Smooth muscle cell (in vitro differentiated cells): ENCODE measurements around the gene TRIOBP. TPM values are rescaled to one million over a fixed set of nuclear protein-coding genes. Genes with fewer than 3 reads are reported as not detected.

Source experiments
- DNase-seq: peaks from one replicate; lab custom pipeline; 2025; ENCODE audit not compliant: unreplicated experiment; lab: John Stamatoyannopoulos, UW
- H2AFZ ChIP-seq: fragments of 200-600 bp; sonication (generic); 2 replicates; pipeline ENCODE4 v1.6.0; 2016; ENCODE audit warnings: antibody characterized with exemption, low read depth, mild to moderate bottlenecking
- H3F3A ChIP-seq: fragments of 200-600 bp; sonication (generic); 2 replicates; pipeline ENCODE4 v1.6.0; 2017; ENCODE audit warnings: antibody characterized with exemption, low read depth
- H3K27ac ChIP-seq: fragments of 200-600 bp; sonication (generic); 2 replicates; pipeline ENCODE4 v1.5.1; 2016; ENCODE audit warnings: low read depth, mild to moderate bottlenecking
- H3K27me3 ChIP-seq: fragments of 200-600 bp; sonication (generic); 2 replicates; pipeline ENCODE4 v1.6.1; 2016; ENCODE audit warnings: low read depth, mild to moderate bottlenecking
- H3K36me3 ChIP-seq: fragments of 200-600 bp; sonication (generic); 2 replicates; pipeline ENCODE4 v1.5.1; 2016; ENCODE audit warnings: low read depth
- H3K4me1 ChIP-seq: fragments of 200-600 bp; sonication (generic); 2 replicates; pipeline ENCODE4 v1.5.1; 2016; ENCODE audit warnings: low read depth
- H3K4me2 ChIP-seq: fragments of 200-600 bp; sonication (generic); 2 replicates; pipeline ENCODE4 v1.6.0; 2016; ENCODE audit warnings: mild to moderate bottlenecking
- H3K4me3 ChIP-seq: fragments of 200-600 bp; sonication (generic); 2 replicates; pipeline ENCODE4 v1.5.1; 2016; ENCODE audit warnings: mild to moderate bottlenecking
- H3K79me2 ChIP-seq: fragments of 200-600 bp; sonication (generic); 2 replicates; pipeline ENCODE4 v1.6.0; 2016; ENCODE audit warnings: low read depth, mild to moderate bottlenecking
- H3K9ac ChIP-seq: fragments of 200-600 bp; sonication (generic); 2 replicates; pipeline ENCODE4 v1.6.0; 2016; ENCODE audit warnings: low read depth
- H3K9me3 ChIP-seq: fragments of 200-600 bp; sonication (generic); replicated peaks from 2 replicates; pipeline ENCODE4 v1.5.1; 2016; ENCODE audit warnings: low read depth
- H4K20me1 ChIP-seq: fragments of 200-600 bp; sonication (generic); 2 replicates; pipeline ENCODE4 v1.6.0; 2016; ENCODE audit warnings: low read depth
- WGBS: methylation state at CpG from one replicate; pipeline ENCODE4 v1.1.7; 2016; ENCODE audit warnings: low lambda C conversion rate; 5-methylcytosine and 5-hydroxymethylcytosine counted together
- polyA plus RNA-seq: library from polyadenylated mRNA; unstranded; fragments of >200 nt; fragmentation: Nextera tagmentation; extraction: Ambion mirVana; gene quantifications from 2 replicates; pipeline ENCODE4 v1.2.1, GENCODE V29; 2016
- total RNA-seq: library from RNA; depleted of rRNA; stranded (reverse); fragments of >200 nt; gene quantifications from 2 replicates; pipeline ENCODE4 v1.2.3, GENCODE V29; 2014
- TF ChIP-seq, protein P1 (sequence below): fragments of 200-600 bp; sonication (generic); IDR thresholded peaks from 2 replicates; pipeline ENCODE4 v1.5.1; 2017; ENCODE audit warnings: borderline replicate concordance, mild to moderate bottlenecking, antibody characterized with exemption; ENCODE audit not compliant: insufficient read depth, poor library complexity, severe bottlenecking

TRIOBP gene
- total and polyA plus RNA-seq, 2 experiments from 2014 or later: 44.6 to 95.8 TPM

DNA sequence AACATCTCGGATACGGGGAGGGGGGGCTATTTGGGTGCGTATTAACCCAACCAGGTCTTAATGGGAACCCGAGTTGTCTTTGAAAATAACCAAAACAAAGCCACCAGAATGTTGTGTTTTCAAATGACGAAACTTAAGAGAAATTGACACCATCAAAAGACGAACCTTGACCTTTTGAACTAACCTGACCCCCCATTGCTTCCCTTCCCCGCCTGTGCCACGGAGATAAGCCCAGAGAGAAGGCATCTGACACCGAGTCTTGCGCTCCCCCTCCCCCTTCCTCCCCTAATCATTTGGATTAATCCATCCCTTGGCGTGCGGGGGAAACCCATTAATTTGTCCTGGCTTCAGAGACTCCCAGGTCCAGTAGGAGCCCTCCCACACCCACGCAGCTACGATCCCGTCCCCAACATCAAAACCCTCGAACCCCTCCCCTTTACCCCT lies 106.4 kb downstream of the TRIOBP start:
- no peaks in the 10 kb centered on the region for H3K36me3 ChIP-seq
- no peaks in the 10 kb centered on the region for H3K9me3 ChIP-seq
- peaks cover 28% of the 10 kb centered on the region for H4K20me1 ChIP-seq
- no peak for DNase-seq
- H3K4me2 ChIP-seq: peak overlapping the region; percentile 100
- H3K79me2 ChIP-seq: peaks cover 13% of the 10 kb centered on the region
- H3K27me3 ChIP-seq: no peaks in the 10 kb centered on the region
- peak overlapping the region; percentile 83 for H3K4me3 ChIP-seq
- peak overlapping the region; percentile 85 for H2AFZ ChIP-seq
- TF ChIP-seq, protein P1, sequence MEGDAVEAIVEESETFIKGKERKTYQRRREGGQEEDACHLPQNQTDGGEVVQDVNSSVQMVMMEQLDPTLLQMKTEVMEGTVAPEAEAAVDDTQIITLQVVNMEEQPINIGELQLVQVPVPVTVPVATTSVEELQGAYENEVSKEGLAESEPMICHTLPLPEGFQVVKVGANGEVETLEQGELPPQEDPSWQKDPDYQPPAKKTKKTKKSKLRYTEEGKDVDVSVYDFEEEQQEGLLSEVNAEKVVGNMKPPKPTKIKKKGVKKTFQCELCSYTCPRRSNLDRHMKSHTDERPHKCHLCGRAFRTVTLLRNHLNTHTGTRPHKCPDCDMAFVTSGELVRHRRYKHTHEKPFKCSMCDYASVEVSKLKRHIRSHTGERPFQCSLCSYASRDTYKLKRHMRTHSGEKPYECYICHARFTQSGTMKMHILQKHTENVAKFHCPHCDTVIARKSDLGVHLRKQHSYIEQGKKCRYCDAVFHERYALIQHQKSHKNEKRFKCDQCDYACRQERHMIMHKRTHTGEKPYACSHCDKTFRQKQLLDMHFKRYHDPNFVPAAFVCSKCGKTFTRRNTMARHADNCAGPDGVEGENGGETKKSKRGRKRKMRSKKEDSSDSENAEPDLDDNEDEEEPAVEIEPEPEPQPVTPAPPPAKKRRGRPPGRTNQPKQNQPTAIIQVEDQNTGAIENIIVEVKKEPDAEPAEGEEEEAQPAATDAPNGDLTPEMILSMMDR: no peak
- H3F3A ChIP-seq: peaks cover 9% of the 10 kb centered on the region
- H3K4me1 ChIP-seq: peaks cover 29% of the 10 kb centered on the region
- WGBS: 5% methylated on average over 16 of the region's 16 CpGs
- no peak overlapping the region for H3K27ac ChIP-seq
- no peak overlapping the region for H3K9ac ChIP-seq

DNA sequence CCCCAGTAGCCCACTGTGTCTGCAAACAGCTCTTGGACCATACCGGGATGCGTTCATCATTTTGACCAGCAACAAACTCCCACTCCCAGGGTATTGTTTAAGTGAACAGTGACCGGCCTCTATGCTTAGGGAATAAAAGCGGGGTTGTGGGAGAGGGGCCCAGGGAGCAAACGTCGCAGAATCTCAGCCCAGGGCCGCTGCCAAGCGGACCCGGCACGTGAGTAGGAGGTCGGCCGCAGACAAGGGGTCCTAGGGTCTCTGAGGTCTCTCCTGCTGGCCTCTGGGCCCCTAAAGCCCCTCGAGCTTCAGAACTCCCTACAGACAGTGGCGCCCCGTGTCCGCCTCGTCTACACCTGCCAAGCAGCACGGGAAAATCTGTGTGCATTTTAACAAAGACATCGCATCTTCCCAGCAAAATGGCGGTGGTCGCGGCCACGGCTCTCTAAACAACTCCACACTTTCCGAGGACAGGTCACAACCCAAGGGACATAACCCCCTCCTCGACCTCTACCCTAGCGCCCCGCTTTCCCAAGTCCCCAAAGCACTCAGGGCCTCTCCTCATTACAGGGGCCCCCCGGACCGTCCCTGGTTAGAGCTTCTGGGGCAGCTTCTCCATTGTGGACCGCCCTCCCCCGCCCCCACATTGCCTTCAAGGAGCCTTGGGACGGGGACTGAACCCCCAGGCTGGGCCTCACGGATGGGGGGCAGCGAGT lies 106.9 kb downstream of the TRIOBP start:
- DNase-seq: no peak
- peaks cover 10% of the 10 kb centered on the region for H3F3A ChIP-seq
- no peaks in the 10 kb centered on the region for H3K9me3 ChIP-seq
- no peaks in the 10 kb centered on the region for H3K36me3 ChIP-seq
- H3K4me3 ChIP-seq: peak overlapping the region; percentile 83
- H2AFZ ChIP-seq: peak overlapping the region; percentile 85
- peaks cover 32% of the 10 kb centered on the region for H3K4me1 ChIP-seq
- peak overlapping the region; percentile 100 for H3K4me2 ChIP-seq
- peaks cover 13% of the 10 kb centered on the region for H3K79me2 ChIP-seq
- H3K27me3 ChIP-seq: no peaks in the 10 kb centered on the region
- WGBS: 20% methylated on average over 33 of the region's 34 CpGs
- TF ChIP-seq, protein P1: no peak
- H3K9ac ChIP-seq: peak overlapping the region; percentile 87
- H3K27ac ChIP-seq: no peak overlapping the region
- peaks cover 34% of the 10 kb centered on the region for H4K20me1 ChIP-seq

- Histone ChIP-seq H3K9me3 (no peaks in the 10 kb centered on the region), H3F3A (peaks cover 12% of the 10 kb centered on the region), H3K4me1 (peaks cover 32% of the 10 kb centered on the region), H3K27ac (peak overlapping the region; percentile 40), H3K4me2 (peak overlapping the region; percentile 100), H3K9ac (peak overlapping the region; percentile 87), H2AFZ (peak overlapping the region; percentile 85), H3K27me3 (no peaks in the 10 kb centered on the region), H3K36me3 (no peaks in the 10 kb centered on the region), H3K4me3 (peak overlapping the region; percentile 83), H4K20me1 (peaks cover 40% of the 10 kb centered on the region), H3K79me2 (peaks cover 13% of the 10 kb centered on the region)
- TF ChIP-seq, protein P1: no peak
- WGBS: 9% methylated on average over 12 of the region's 29 CpGs
- DNase-seq: no peak
Observed at GRCh38 chr22:37804352-37804880, 107.6 kb downstream of the TRIOBP start.
